SW480 (cell line): ENCODE data around the gene MCM10.
A peak's percentile ranks its signal among the peaks of the same experiment; 100 is the strongest.
"Not testable (repeated sequence)": the region's sequence is repeated elsewhere in the genome, so short reads cannot be mapped to it uniquely, and the experiment has no call there.

ENCODE experiments used
- DNase-seq: peaks from one replicate; pipeline ENCODE4 v3.0.0-alpha.2; 2016; ENCODE audit warnings: low spot score

The MCM10 gene

GRCh38 chr10:13160934-13161856 lies at the start of gene MCM10:
Gene MCM10, plus strand, starts transcription at chr10:13161558. Its CDS starts 2,645 bp downstream, at chr10:13164203.
- peak; percentile 99 for DNase-seq

- no peak for DNase-seq
Measured at GRCh38 chr10:13113544-13113943, 47.8 kb upstream of the MCM10 start.

- DNase-seq = no peak
Measured at GRCh38 chr10:13115832-13116803, 45.2 kb upstream of the MCM10 start.

GRCh38 chr10:13117841-13118783 lies 43.2 kb upstream of the MCM10 start:
- no peak for DNase-seq

- no peak for DNase-seq
Measured at GRCh38 chr10:13118784-13119410, 42.5 kb upstream of the MCM10 start.

- no peak for DNase-seq
Measured at GRCh38 chr10:13120786-13121499, 40.4 kb upstream of the MCM10 start.

- no peak for DNase-seq
Measured at GRCh38 chr10:13121500-13121854, 39.9 kb upstream of the MCM10 start.

GRCh38 chr10:13136651-13137050 lies 24.7 kb upstream of the MCM10 start:
- DNase-seq = no peak

GRCh38 chr10:13139150-13139549 lies 22.2 kb upstream of the MCM10 start:
- DNase-seq = no peak

- no peak for DNase-seq
Measured at GRCh38 chr10:13139676-13140075, 21.7 kb upstream of the MCM10 start.

GRCh38 chr10:13140627-13141190 lies 20.6 kb upstream of the MCM10 start:
- DNase-seq = no peak

- DNase-seq = no peak
Measured at GRCh38 chr10:13143766-13144165, 17.6 kb upstream of the MCM10 start.

- DNase-seq = no peak
Measured at GRCh38 chr10:13144814-13145213, 16.5 kb upstream of the MCM10 start.

GRCh38 chr10:13146379-13146778 lies 15.0 kb upstream of the MCM10 start:
- no peak for DNase-seq

GRCh38 chr10:13147161-13147560 lies 14.2 kb upstream of the MCM10 start:
- no peak for DNase-seq

GRCh38 chr10:13152296-13152695 lies 9.1 kb upstream of the MCM10 start:
- no peak for DNase-seq

- DNase-seq = not testable (repeated sequence)
Measured at GRCh38 chr10:13155860-13156259, 5.5 kb upstream of the MCM10 start.

- no peak for DNase-seq
Measured at GRCh38 chr10:13158401-13158800, 3.0 kb upstream of the MCM10 start.

GRCh38 chr10:13161857-13162271 lies 506 bp downstream of the MCM10 start:
- DNase-seq = no peak

- DNase-seq = no peak
Measured at GRCh38 chr10:13163859-13164258, 2.5 kb downstream of the MCM10 start.
